T-helper 1 cell treated with Interleukin-12 subunit alpha and Interleukin-12 subunit beta and Interleukin-4 antibody, amounts not matched to agents 30 μg/mL and 1 μg/mL, for 36 hours (primary cell): Measurements from ENCODE around the gene MTREX.

ENCODE experiments used
- H3K27ac Mint-ChIP-seq: one replicate; pipeline ENCODE4 v1.8.0; 2021; ENCODE audit warnings: mild to moderate bottlenecking, mixed read lengths
- H3K27me3 Mint-ChIP-seq: one replicate; pipeline ENCODE4 v1.8.0; 2021; ENCODE audit warnings: low read depth, mixed read lengths
- H3K36me3 Mint-ChIP-seq: one replicate; pipeline ENCODE4 v1.8.0; 2021; ENCODE audit warnings: low read depth, mixed read lengths
- H3K4me1 Mint-ChIP-seq: one replicate; pipeline ENCODE4 v1.8.0; 2021; ENCODE audit warnings: low read depth, mixed read lengths
- H3K4me3 Mint-ChIP-seq: one replicate; pipeline ENCODE4 v1.8.0; 2021; ENCODE audit warnings: mild to moderate bottlenecking, moderate library complexity, mixed read lengths
- H3K9me3 Mint-ChIP-seq: one replicate; pipeline ENCODE4 v1.8.0; 2021; ENCODE audit warnings: mixed read lengths

The MTREX gene

GRCh38 chr5:55413644-55414043, 105.9 kb downstream of the MTREX start:
- Mint-ChIP-seq H3K27ac (no peak overlapping the region), H3K4me1 (no peaks in the 10 kb centered on the region), H3K36me3 (peaks cover 23% of the 10 kb centered on the region), H3K27me3 (no peaks in the 10 kb centered on the region), H3K9me3 (no peaks in the 10 kb centered on the region), H3K4me3 (no peak overlapping the region)

DNA sequence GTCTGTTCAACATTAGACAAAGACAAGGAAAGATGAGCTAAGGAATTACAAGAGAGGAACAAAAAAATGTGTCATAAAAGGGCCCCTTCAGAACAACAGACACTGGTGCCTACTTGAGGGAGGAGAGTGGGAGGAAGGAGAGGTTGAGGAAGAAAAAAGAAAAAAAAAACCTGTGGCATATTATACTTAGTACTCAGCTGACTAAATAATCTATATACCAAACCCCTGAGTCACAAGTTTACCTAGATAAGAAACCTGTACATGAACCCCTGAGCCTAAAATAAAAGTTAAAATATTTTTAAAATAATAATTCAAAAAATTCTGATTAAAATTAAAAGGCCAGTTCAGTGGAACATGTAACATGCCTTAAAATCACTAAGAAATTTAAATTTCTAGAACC, 107.3 kb downstream of the MTREX start:
- Mint-ChIP-seq H3K27me3 (no peaks in the 10 kb centered on the region), H3K36me3 (peaks cover 24% of the 10 kb centered on the region), H3K9me3 (no peaks in the 10 kb centered on the region), H3K27ac (no peak overlapping the region), H3K4me3 (no peak overlapping the region), H3K4me1 (no peaks in the 10 kb centered on the region)

DNA sequence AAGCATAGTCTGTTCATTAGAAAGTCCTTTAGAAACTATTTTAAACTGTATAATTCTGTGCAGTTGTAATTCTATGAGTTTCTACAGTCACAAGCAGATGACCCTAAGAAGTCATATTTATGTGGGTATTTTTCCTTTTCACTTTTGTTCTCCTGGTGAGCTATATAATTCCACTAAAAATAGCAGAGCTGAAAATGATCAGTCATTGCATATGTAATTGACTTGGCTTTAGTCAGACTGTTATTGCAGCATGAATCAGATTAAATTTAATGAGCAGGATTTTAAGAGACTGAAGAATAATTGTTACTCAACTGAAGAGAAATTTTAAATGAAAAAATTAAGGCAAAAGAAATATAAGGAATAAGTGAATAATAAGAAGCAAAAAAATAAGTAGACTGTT, 108.5 kb downstream of the MTREX start:
- Mint-ChIP-seq H3K9me3 (no peaks in the 10 kb centered on the region), H3K27ac (no peak overlapping the region), H3K4me1 (peaks cover 1% of the 10 kb centered on the region), H3K4me3 (no peak overlapping the region), H3K27me3 (no peaks in the 10 kb centered on the region), H3K36me3 (peaks cover 25% of the 10 kb centered on the region)

DNA sequence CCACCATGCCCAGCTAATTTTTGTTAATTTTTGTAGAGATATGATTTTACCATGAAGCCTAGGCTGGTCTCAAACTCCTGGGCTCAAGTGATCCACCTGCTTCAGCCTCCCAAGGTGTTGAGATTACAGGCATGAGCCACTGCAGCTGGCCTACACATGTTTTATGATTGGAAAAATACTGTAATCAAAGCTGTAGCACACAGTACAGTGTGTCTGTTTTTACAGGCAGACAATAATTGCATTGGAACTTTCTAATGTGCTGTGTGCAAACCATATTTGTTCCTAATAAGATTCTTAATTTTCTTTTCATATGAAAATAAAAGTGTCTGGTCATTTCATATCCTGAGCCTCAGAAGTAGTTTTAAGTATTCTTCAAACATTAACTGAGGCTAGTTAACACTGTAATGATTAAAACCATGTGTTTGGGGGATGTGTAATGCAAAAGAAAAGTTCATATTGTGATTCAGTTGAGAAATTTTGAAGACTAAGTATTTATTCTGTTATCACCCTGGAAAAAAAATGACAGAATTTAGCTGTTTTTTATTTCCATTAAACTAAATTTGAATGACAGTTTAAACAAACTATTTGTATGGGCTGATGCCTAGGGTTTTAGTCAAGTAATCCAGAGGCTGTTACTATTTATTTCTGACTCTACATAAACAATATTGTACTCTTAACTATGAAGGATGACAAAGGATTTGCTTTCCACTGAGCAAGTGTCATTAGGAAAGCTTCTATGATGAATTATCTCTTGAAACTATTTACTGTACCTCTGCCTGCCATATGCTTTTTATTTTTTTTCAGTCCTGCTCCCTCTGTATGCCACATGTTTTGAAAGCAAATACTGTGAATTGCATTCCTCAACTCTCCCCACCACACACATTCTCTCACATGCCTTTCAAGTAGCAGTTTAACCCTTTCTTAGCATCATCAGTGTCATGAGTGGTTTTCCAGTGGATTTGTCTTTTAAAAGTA, 111.5 kb downstream of the MTREX start:
- H3K4me1 Mint-ChIP-seq = peaks cover 6% of the 10 kb centered on the region
- peaks cover 35% of the 10 kb centered on the region for H3K36me3 Mint-ChIP-seq
- H3K9me3 Mint-ChIP-seq = peaks cover 8% of the 10 kb centered on the region
- H3K27me3 Mint-ChIP-seq = no peaks in the 10 kb centered on the region
- H3K4me3 Mint-ChIP-seq = no peak overlapping the region
- H3K27ac Mint-ChIP-seq = no peak overlapping the region

DNA sequence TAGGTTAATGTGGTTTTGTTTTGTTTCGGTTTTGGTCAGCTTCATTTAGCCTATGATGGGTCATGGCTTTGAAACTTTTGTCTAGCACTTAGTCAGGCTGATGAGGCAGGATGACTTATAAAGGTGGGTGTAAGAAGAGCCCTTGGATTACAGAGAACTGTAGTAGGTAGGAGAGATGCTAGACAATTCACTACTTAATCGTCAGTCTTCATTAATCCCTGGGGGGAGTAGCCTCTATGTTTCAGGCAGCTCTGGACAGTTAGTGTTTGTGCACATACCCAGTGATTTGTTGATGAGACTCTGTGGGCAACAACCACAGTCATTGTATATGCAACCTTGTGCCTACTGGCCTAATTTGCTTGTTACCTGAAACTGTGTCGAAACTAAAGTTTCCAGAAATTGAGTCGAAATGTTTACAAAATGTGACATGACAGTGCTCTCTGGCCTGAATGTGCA, 113.3 kb downstream of the MTREX start:
- H3K36me3 Mint-ChIP-seq = peaks cover 37% of the 10 kb centered on the region
- no peak overlapping the region for H3K27ac Mint-ChIP-seq
- peaks cover 6% of the 10 kb centered on the region for H3K4me1 Mint-ChIP-seq
- peaks cover 8% of the 10 kb centered on the region for H3K9me3 Mint-ChIP-seq
- no peak overlapping the region for H3K4me3 Mint-ChIP-seq
- H3K27me3 Mint-ChIP-seq = no peaks in the 10 kb centered on the region

GRCh38 chr5:55426455-55426854, 118.7 kb downstream of the MTREX start:
- Mint-ChIP-seq H3K36me3 (peaks cover 57% of the 10 kb centered on the region), H3K27ac (no peak overlapping the region), H3K4me1 (peaks cover 3% of the 10 kb centered on the region), H3K9me3 (peaks cover 25% of the 10 kb centered on the region), H3K27me3 (no peaks in the 10 kb centered on the region), H3K4me3 (no peak overlapping the region)

DNA sequence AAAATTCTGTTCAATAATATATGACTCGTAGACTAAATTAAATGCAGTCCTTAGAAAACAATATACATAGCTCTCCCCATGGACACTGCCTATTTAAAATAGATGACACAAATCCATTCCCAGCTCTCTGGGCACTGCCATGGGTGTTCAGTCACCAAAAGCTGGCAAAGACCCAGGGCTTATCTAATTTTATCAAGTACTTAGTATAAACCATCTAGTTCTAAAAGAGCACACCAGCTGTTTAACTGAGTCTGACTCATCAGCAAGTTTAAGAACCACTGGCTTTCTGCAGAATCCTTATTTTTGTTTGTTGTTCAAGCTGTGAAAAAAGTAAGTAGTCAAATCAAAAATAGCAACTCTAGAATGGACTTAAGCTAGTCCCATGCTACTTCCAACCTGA, 119.4 kb downstream of the MTREX start:
- H3K27me3 Mint-ChIP-seq = no peaks in the 10 kb centered on the region
- peaks cover 2% of the 10 kb centered on the region for H3K4me1 Mint-ChIP-seq
- peaks cover 30% of the 10 kb centered on the region for H3K9me3 Mint-ChIP-seq
- H3K27ac Mint-ChIP-seq = no peak overlapping the region
- no peak overlapping the region for H3K4me3 Mint-ChIP-seq
- peaks cover 63% of the 10 kb centered on the region for H3K36me3 Mint-ChIP-seq

DNA sequence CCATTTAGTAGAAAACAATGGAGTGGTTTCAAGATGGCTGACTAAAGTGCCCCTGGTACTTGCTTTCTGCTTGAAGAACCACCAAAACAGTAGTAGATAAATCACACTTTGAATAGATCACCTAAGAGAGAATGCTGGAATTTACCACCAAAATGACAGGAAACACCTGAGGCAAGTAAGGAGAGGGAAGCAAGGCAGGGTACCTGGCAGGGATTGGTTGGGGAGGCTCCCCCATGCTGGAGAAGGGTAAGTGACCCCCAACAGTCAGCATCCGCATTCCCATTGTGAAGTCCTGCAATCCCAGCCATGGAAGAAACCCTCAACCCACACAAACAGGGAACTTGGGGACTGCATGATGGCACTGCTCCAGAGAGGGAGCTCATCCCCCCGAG, 121.4 kb downstream of the MTREX start:
- Mint-ChIP-seq H3K36me3 (peaks cover 61% of the 10 kb centered on the region), H3K4me3 (no peak overlapping the region), H3K4me1 (no peaks in the 10 kb centered on the region)

GRCh38 chr5:55429613-55430253, 121.9 kb downstream of the MTREX start:
- no peak overlapping the region for H3K27ac Mint-ChIP-seq
- H3K4me3 Mint-ChIP-seq = no peak overlapping the region
- H3K9me3 Mint-ChIP-seq = peaks cover 40% of the 10 kb centered on the region
- H3K4me1 Mint-ChIP-seq = no peaks in the 10 kb centered on the region
- H3K27me3 Mint-ChIP-seq = no peaks in the 10 kb centered on the region
- H3K36me3 Mint-ChIP-seq = peaks cover 62% of the 10 kb centered on the region

More for the DNA sequence above, 121.4 kb downstream of the MTREX start:
- H3K27me3 Mint-ChIP-seq = no peaks in the 10 kb centered on the region
- H3K27ac Mint-ChIP-seq = no peak overlapping the region
- peaks cover 35% of the 10 kb centered on the region for H3K9me3 Mint-ChIP-seq

- Mint-ChIP-seq H3K4me3 (no peak overlapping the region), H3K4me1 (peaks cover 2% of the 10 kb centered on the region), H3K27ac (no peak overlapping the region), H3K27me3 (no peaks in the 10 kb centered on the region), H3K36me3 (peaks cover 72% of the 10 kb centered on the region), H3K9me3 (peaks cover 53% of the 10 kb centered on the region)
Measured at GRCh38 chr5:55432549-55432948, 124.8 kb downstream of the MTREX start.

GRCh38 chr5:55437452-55437851, 129.7 kb downstream of the MTREX start:
- Mint-ChIP-seq H3K27ac (no peak overlapping the region), H3K9me3 (peaks cover 28% of the 10 kb centered on the region), H3K4me1 (peaks cover 6% of the 10 kb centered on the region), H3K27me3 (no peaks in the 10 kb centered on the region), H3K4me3 (no peak overlapping the region), H3K36me3 (peaks cover 41% of the 10 kb centered on the region)

- H3K27ac Mint-ChIP-seq = no peak overlapping the region
- peaks cover 7% of the 10 kb centered on the region for H3K4me1 Mint-ChIP-seq
- H3K4me3 Mint-ChIP-seq = no peak overlapping the region
- peaks cover 39% of the 10 kb centered on the region for H3K36me3 Mint-ChIP-seq
- no peaks in the 10 kb centered on the region for H3K27me3 Mint-ChIP-seq
- H3K9me3 Mint-ChIP-seq = peaks cover 24% of the 10 kb centered on the region
Measured at GRCh38 chr5:55437859-55438206, 130.0 kb downstream of the MTREX start.

- Mint-ChIP-seq H3K36me3 (peaks cover 36% of the 10 kb centered on the region), H3K4me1 (peaks cover 7% of the 10 kb centered on the region), H3K4me3 (no peak overlapping the region), H3K27me3 (no peaks in the 10 kb centered on the region), H3K27ac (no peak overlapping the region), H3K9me3 (peaks cover 20% of the 10 kb centered on the region)
Measured at GRCh38 chr5:55438998-55439397, 131.2 kb downstream of the MTREX start.

GRCh38 chr5:55440188-55440646, 132.4 kb downstream of the MTREX start:
- H3K36me3 Mint-ChIP-seq = peaks cover 24% of the 10 kb centered on the region
- H3K4me1 Mint-ChIP-seq = peaks cover 6% of the 10 kb centered on the region
- peaks cover 9% of the 10 kb centered on the region for H3K9me3 Mint-ChIP-seq
- no peaks in the 10 kb centered on the region for H3K27me3 Mint-ChIP-seq
- H3K4me3 Mint-ChIP-seq = no peak overlapping the region
- no peak overlapping the region for H3K27ac Mint-ChIP-seq
